HG02885 (cell line): Measurements from ENCODE around the gene LRRC38.
"Not testable (repeated sequence)": the region's sequence is repeated elsewhere in the genome, so short reads cannot be mapped to it uniquely, and the experiment has no call there.

ENCODE experiments used
- ATAC-seq: cut with Tn5 transposase; IDR thresholded peaks from one replicate; pipeline ENCODE4 v1.9.1; 2021; ENCODE audit warnings: mild to moderate bottlenecking; ENCODE audit not compliant: unreplicated experiment, poor library complexity

Gene LRRC38

DNA sequence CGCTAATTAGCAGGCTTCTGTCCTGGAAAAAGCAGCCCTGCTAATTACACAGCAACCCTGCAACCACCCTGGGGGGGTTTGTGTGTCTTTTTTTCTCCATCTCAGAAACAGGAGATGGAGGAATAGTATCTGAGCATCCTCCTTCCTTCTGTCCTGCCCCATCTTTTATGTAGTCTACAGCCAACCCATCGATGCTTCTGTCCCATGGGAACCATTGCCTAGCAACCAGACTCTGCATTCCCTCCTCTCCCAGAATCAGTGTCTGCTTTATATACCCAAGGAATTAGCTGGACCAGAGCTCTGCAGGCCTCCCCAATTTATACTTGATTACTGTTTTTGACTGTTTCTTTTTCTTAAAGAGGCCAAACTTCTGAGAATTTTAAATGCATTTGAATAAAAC is 35.1 kb downstream of the LRRC38 start:
- ATAC-seq: no peak

DNA sequence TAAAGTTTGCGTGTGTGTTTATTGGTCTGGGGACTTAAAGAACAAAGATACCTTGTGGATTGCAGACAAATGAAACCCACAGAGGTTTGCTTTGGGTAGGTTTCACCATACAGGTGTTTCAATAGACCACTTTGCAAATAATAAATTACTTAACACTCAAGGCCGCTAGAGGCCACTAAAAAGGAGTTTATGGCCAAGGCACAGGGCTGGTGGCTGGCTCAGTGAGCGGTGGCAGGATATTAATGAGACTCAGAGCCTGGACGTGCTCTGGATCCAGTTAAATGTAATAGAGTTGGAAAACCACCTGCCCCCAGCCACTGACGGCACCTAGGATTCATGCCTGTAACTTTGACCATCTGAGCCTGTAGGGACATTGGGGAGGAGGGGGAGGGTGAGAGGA is 44.5 kb downstream of the LRRC38 start:
- ATAC-seq: no peak

DNA sequence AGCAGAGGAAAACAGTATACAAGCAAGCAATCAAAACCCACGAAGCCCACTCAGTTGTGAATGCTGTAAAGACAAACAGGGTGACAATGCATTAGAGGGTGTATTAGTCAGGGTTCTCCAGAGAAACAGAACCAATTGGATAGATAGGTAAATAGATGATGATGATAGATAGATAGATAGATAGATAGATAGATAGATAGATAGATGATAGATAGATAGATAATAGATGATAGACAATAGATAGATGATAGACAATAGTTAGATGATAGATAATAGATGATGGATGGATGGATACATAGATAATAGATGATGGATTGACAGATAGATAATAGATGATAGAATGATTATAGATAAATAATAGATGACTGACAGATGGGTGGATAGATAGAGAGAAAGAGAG is 48.3 kb downstream of the LRRC38 start:
- no peak for ATAC-seq

DNA sequence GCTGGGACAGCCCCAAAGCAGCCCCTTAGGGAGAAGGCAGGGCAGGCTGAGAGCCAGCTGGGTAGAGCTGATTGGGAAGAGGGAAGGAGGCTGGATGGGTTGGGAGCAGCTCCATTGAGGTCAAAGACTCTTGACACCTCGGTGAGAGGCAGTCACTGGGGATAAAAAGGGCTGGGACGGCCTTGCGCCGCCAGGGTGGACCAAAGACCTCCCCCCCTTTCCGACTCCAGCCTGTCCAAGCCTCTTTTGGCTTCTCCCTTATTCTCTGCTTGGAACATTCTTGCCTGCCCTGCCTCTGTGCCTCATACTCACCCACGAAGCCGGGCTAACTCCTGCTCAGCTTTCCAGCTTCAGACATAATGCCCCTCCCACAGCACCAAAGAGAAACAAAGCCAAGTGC is 51.1 kb downstream of the LRRC38 start:
- ATAC-seq: no peak

DNA sequence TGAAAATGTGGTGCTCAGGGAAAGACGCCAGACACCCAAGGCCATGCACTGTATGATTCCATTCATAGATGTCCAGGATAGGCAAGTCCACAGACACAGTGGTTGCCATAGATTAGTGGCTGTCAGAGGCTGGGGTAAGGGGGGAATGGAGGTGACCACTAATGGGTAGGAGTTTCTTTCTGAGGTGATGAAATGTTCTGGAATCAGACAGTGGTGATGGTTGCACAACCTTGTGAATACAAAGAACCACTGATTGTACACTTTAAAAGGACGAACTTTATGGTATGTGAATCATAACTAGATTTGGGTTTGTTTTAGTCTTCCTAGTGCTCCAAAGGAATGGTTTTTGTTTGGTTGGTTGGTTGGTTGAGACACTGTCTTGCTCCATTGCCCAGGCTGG is 51.8 kb downstream of the LRRC38 start:
- ATAC-seq: no peak

DNA sequence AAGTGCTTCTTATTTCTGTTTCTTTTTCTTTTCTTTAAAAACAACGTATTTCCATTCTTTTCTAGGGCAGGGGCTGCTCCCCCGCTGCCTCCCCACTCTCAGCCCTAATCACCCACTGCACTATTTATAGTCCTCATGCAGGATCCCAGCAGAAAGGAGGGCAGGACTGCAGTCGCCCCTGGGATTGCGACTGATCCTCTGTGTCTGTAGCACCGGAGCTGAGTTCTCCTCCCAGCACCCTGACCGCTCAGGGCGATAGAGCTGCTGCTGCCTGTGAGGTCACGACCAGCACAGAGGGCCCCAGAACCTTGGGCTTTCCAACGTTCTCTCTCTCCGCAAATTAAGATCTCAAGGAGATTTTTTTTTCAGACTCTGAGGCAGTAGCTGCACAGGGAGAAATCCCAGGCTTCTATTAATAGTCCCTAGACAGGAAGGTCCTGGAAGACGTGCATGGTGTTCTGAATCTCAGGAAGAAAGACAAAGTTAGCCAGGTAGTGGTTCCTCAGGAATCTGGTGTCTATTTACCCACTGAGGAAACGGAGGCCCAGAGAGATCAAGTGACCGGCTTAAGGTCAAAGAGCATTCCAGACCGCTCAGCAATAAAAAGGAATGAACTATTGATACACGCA is 56.8 kb downstream of the LRRC38 start:
- ATAC-seq: no peak

DNA sequence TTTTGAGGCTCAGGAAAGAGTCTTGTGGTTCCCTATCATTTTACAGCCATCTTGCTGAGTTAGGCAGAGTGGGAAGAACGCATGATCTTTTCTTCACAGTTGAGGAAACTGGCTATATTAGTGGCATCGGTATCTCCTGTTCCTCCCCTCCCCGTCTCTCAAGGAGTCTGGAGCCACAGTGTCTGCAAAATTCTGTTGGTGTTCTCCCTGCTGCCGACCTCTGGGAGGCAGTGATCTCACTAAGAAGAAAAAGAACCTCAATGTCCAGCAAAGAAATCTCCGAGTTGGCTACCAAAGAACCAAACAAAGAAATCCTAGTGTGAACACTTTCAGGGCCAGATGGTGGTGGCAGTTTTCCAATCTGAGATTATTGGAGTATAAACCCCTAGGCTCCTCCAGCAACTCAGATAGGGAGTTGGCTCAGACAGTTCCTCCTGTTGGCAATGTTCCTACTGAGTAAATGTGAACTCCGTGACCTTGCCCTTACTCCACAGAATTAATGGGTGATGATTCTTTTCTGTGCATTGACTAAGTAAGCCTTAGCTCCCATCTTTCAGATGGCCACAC is 62.3 kb downstream of the LRRC38 start:
- no peak for ATAC-seq

DNA sequence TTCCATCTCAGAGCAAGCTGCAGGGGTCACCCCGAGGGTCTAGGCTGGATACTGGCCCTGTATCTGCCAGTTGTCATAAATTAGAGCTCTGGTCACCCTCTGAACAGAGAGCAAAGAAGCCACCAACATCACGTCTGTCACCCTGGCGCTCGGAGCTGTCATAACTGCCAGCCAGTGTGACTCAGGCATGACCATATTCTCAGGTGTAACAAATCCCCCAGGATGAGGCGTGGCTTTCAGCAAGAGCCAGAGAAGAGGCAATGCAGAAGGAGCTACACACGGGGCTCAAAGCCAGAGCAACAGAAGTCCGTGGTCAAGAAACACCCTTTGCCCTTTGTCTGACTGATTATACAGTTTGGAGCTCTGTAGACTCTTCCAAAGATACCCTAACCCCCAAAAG is 63.6 kb downstream of the LRRC38 start:
- no peak for ATAC-seq

DNA sequence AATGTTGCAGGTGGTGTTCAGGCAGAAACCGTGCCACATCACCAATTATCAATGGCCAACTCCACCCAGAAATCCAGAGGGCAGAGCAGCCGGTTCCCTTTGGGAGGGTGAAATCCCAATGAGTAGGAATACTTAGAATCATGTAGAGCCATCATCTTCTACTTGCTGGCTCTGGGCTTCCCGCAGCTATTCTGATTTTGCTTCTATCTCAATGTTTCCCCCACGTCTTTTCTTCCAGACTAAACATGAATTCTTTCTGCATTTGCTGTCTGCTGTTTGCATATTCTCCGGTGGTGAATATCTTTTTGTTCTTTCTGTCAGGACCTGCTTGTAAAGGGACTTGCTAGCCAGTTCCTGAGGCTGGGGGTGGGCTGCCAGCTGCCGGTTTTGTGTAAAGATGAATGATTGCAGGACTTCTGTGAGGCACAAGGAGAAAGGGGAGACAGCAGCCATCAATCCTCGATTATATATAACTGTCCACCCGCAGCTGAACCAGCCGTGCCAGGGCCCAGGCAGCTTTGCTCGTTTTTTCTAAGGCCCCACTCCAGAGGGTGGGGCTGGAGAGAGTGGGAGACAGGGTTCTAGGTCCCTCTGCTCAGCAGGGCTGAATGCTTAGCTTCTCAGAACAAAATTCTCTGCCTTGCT is 70.3 kb downstream of the LRRC38 start:
- no peak for ATAC-seq

DNA sequence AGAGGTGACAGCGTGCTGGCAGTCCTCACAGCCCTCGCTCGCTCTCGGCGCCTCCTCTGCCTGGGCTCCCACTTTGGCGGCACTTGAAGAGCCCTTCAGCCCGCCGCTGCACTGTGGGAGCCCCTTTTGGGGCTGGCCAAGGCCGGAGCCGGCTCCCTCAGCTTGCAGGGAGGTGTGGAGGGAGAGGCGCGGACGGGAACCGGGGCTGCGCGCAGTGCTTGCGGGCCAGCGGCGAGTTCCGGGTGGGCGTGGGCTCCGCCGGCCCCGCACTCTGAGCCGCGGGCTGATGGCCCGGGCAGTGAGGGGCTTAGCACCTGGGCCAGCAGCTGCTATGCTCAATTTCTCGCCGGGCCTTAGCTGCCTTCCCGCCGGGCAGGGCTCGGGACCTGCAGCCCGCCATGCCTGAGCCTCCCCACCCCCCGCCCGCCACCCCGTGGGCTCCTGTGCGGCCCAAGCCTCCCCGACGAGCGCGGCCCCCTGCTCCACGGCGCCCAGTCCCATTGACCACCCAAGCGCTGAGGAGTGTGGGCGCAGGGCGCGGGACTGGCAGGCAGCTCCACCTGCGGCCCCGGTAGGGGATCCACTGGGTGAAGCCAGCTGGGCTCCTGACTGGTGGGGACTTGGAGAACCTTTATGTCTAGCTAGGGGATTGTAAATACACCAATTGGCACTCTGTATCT is 74.6 kb downstream of the LRRC38 start:
- not testable (repeated sequence) for ATAC-seq

DNA sequence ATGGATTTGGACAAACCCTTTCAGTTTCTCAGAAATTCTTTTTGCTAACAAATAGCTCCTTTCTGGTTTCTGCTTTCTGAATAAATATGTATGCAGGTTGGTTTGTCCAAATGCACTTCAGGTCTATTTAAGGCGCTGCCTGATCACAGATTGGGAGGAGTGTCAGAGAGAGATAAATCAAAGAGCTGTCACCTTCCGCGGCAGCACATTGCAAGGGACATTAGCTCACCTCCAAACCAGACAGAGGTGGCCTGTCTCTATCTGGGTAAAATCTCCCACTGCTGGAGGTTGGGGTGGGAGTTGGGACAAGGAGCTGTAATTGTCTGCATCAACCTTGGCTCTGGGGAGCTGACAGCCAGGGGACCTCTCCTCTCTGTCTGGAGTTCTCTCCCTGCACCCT is 78.3 kb downstream of the LRRC38 start:
- no peak for ATAC-seq

DNA sequence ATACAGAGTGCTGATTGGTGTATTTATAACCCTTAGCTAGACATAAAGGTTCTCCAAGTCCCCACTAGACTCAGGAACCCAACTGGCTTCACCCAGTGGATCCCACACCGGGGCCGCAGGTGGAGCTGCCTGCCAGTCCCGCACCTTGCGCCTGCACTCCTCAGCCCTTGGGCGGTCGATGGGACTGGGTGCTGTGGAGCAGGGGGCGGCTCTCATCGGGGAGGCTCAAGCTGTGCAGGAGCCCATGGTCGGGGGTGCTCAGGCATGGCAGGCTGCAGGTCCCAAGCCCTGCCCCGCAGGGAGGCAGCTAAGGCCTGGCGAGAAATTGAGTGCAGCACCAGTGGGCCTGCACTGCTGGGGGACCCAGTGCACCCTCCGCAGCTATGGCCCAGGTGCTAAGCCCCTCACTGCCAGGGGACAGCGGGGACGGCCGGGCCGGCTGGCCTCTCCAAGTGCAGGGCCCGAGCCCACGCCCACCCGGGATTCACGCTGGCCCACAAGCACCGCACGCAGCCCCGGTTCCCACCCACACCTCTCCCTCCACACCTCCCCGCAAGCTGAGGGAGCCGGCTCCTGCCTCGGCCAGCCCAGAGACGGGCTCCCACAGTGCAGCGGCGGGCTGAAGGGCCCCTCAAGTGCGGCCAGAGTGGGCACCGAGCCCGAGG is 80.0 kb downstream of the LRRC38 start:
- not testable (repeated sequence) for ATAC-seq

DNA sequence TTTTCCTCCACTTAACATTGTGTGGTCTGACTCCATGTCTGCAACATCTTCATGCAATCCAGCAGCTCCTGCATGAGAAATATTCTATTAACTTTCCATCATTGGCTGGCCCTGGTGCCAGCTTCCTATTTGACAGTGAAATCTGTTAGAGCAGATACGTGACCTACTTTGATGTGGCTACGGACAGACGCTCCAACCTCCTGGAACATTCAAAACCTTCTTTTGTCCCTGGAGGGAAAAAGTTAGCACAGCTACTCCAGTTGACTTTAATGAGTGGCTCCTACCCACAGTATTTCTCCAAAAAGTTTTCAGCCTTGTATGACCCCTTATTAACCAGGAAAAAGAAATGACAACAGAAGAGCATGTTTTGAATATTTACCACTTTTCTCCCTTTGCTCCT is 81.6 kb downstream of the LRRC38 start:
- ATAC-seq: no peak

DNA sequence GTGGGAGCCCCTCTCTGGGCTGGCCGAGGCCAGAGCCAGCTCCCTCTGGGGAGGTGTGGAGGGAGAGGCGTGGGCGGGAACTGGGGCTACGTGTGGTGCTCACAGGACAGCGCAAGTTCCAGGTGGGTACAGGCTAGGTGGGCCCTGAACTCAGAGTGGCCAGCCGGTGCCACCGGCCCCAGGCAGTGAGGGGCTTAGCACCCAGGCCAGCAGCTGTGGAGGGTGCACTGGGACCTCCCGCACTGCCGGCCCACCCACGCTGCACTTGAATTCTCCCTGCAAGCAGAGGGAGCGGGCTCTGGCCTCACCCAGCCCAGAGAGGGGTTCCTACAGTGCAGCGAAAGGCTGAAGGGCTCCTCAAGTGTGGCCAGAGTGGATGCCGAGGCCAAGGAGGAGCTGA is 83.3 kb downstream of the LRRC38 start:
- no peak for ATAC-seq
